ENCODE measurements around the gene NEMP1. TPM values are rescaled to one million over a fixed set of nuclear protein-coding genes. Genes with fewer than 3 reads are reported as not detected.
"Not testable (repeated sequence)": the region's sequence is repeated elsewhere in the genome, so short reads cannot be mapped to it uniquely, and the experiment has no call there.

Gene NEMP1
- total RNA-seq: 5.2 and 7.8 TPM in 2 replicates

GRCh38 chr12:57078519-57079404 lies at the start of gene NEMP1:
Gene NEMP1, minus strand, starts transcription at chr12:57078791. Its CDS starts 46 bp downstream, at chr12:57078745.
- peak; percentile 100 for DNase-seq (ENCODE audit: low read depth)

- peak; percentile 47 for DNase-seq (ENCODE audit: low read depth)
Observed at GRCh38 chr12:57127726-57128518, 49.3 kb upstream of the NEMP1 start, which contains the start of gene LRP1. Gene LRP1, plus strand, starts transcription at chr12:57128483. Its CDS starts 482 bp downstream, at chr12:57128965.

- DNase-seq (ENCODE audit: low read depth): no peak
Observed at GRCh38 chr12:57127101-57127725, 48.6 kb upstream of the NEMP1 start.

GRCh38 chr12:57126561-57126960 lies 48.0 kb upstream of the NEMP1 start:
- DNase-seq (ENCODE audit: low read depth): no peak

- DNase-seq (ENCODE audit: low read depth): no peak
Observed at GRCh38 chr12:57126061-57126460, 47.5 kb upstream of the NEMP1 start.

GRCh38 chr12:57124261-57124877 lies 45.8 kb upstream of the NEMP1 start:
- peak; percentile 47 for DNase-seq (ENCODE audit: low read depth)

GRCh38 chr12:57123813-57124212 lies 45.2 kb upstream of the NEMP1 start:
- no peak for DNase-seq (ENCODE audit: low read depth)

- DNase-seq (ENCODE audit: low read depth): not testable (repeated sequence)
Observed at GRCh38 chr12:57120718-57121117, 42.1 kb upstream of the NEMP1 start.

GRCh38 chr12:57119294-57120085 lies 40.9 kb upstream of the NEMP1 start:
- DNase-seq (ENCODE audit: low read depth): no peak

GRCh38 chr12:57118711-57119271 lies 40.2 kb upstream of the NEMP1 start:
- peak; percentile 66 for DNase-seq (ENCODE audit: low read depth)

- no peak for DNase-seq (ENCODE audit: low read depth)
Observed at GRCh38 chr12:57116580-57117281, 38.1 kb upstream of the NEMP1 start.

- no peak for DNase-seq (ENCODE audit: low read depth)
Observed at GRCh38 chr12:57112492-57113294, 34.1 kb upstream of the NEMP1 start.

GRCh38 chr12:57111031-57111734 lies 32.6 kb upstream of the NEMP1 start, which contains the start of gene STAT6:
Gene STAT6, minus strand, starts transcription at chr12:57111362. Its CDS starts 3,084 bp downstream, at chr12:57108278.
- DNase-seq (ENCODE audit: low read depth): peak; percentile 71

GRCh38 chr12:57110104-57111030 lies 31.8 kb upstream of the NEMP1 start:
- DNase-seq (ENCODE audit: low read depth): peak; percentile 46

GRCh38 chr12:57109207-57110103 lies 30.9 kb upstream of the NEMP1 start:
- no peak for DNase-seq (ENCODE audit: low read depth)

Data from renal cortical epithelial cell (primary cell).